HG03378 (cell line): ENCODE results near the gene LRP6.

Source experiments
- ATAC-seq: cut with Tn5 transposase; IDR thresholded peaks from one replicate; pipeline ENCODE4 v1.9.1; 2021; ENCODE audit warnings: mild to moderate bottlenecking, moderate library complexity; ENCODE audit not compliant: unreplicated experiment

The LRP6 gene

DNA sequence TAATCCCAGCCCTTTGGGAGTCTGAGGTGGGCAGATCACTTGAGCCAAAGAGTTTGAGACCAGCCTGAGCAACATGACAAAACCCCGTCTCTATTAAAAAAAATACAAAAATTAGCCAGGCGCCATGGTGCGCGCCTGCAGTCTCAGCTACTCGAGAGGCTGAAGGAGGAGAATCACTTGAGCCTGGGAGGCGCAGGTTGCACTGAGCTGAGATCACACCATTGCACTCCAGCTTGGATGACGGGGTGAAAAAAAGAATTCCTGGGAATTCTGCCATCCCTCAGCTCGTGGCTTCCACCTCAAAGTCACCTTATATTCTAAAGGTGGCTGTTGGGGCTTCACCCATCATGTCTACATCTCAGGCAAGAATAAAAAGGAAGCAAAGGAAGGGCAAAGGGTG, 183.2 kb downstream of the LRP6 start:
- ATAC-seq, result no peak

GRCh38 chr12:12081836-12082497, 184.9 kb downstream of the LRP6 start:
- ATAC-seq, result peak; percentile 60

- no peak for ATAC-seq
Measured at GRCh38 chr12:12079291-12079690, 187.6 kb downstream of the LRP6 start.

DNA sequence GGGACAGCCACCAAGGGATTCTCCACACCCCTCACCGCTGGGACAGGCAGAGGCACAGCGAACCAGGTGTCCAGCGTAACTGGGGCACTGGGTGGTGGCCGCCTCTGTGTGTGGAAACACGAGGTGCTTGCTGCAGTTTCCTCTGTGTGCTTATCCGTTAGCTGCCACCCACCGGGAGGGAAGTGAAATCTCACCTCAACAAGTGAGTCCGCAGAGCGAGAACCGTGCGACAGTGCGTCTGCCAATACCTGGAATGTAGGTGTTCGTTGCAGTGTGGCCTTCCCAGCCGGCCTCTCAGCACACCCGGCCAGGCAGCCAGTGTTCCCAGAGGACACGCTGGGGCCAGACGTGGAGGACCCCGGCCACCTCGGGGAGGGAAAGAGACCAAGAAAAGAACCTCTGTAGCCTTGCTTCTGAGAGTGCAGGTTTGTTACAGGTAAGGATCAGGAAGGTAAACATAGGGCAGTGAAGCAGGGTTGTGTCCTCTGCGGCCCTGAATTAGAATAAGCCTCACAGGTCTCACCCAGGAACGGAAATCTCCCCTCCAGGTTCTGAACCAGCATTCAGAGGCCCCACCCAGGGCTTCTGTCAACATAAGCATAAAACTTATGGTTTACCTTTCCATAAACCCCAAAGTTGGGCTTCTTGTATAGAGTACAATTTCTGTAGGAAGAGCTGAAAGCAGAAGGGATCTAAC, 194.6 kb downstream of the LRP6 start:
- ATAC-seq, result no peak

DNA sequence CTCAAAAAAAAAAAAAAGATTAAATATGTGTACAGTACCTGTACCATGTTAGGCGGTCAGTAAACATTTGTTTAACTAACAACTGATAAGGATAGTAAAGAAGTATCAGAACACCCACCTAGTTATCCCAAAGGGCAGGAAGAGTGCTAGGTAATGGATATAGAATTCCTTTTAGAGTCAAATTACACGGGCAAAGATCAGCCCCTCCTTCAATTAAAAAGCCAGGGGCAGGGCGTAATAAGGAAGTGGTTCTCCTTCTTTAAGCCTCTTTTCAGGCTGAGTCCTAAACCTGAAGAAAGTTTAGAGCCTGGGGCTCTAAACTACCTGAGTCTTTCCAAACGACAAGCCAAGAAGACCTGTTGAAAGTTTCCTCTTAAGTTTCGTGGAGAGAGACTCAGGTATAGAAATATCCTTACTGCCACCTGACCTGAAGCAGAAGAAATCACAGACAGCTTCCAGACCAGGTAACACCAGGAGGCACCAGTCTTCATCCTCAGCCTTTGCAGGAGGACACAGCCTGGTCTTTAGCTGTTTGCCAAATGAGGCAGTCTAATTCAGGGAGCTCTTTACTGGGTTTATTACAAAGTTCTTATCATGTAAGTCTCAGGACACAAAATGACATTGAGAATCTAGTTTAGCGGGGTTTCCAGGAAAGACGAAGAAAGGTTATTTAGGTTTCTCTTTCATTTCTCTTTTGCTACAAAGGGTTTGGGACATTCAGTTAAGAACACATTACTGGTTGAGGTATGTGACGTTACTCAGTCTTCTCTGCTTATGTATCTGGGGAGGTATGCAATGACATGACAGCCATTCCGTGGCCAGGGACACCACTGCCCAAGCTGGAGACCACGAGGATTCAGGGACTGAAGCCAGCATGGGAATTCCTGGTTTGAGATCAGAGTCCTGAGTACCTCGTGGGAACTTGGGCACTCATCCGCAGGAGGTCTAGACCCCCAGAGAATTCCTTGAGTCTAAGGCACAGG, 195.9 kb downstream of the LRP6 start, which contains the start of gene BCL2L14:
Gene BCL2L14 (plus strand): TSS at position 266 of the 983 bp plus-strand sequence. CDS start 8,367 bp downstream, outside the sequence.
- no peak for ATAC-seq

DNA sequence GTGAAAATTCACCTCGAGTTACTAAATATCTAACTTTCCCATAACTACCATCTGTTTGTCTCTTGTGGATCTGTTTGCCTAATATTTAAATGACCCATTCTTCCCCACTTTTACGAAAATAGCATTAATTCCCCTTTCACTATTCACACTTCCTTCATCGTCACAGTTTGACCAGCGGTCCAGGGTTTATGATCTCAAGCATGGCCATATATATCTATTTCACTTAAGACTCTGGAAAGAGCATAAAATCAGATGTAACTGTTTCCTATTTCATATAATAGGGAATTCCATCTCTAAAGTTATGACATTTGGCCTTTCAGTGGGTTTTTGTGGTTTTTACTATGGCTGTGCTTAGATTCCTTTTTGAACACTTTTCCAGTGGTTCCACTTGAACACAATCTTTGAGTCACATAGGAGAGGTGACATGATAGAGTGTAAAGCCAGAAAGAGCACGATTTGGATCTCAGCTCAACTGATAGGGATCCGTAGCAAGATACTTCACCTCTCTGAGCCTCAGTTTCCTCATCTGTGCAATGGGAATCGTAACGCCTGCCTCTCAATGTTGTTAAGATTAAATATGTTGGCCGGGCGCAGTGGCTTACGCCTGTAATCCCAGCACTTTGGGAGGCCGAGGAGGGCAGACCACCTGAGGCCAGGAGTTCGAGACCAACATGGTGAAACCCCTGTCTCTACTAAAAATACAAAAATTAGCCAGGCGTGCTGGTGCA, 196.9 kb downstream of the LRP6 start:
- ATAC-seq, result no peak

DNA sequence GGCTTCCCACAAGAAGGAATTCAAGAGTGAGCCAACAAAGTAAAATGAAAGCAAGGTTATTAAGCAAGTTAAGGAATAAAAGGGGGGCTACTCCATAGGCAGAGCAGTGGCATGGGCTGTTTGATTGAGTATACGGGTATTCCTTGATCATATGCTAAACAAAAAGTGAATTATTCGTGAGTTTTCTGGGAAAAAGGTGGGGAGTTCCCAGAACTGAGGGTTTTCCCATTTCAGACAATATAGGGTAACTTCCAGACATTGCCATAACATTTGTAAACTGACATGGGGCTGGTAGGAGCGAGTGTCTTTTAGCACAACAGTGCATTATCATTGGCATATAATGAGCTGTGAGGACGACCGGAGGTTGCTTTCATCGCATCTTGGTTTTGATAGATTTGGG, 198.1 kb downstream of the LRP6 start:
- no peak for ATAC-seq
